Right atrium auricular region (tissue), 2 donors: ENCODE measurements around the gene STPG4. TPM values are rescaled to one million over a fixed set of nuclear protein-coding genes. Genes with fewer than 3 reads are reported as not detected.
"Not testable (repeated sequence)": the region's sequence is repeated elsewhere in the genome, so short reads cannot be mapped to it uniquely, and the experiment has no call there.

ENCODE experiments used
- DNase-seq: peaks from one replicate; pipeline ENCODE4 v3.0.0-alpha.2; 2019; ENCODE audit warnings: low spot score
- H3K27ac ChIP-seq, 2 donors: fragments of 200-600 bp; sonication (generic); 1 replicate in 1 of 2; 2 replicates in 1 of 2; pipeline ENCODE4 v1.5.1; 2016 to 2019
- H3K27me3 ChIP-seq, 2 donors: fragments of 200-600 bp; sonication (generic); one replicate each; pipeline versions ENCODE4 v1.5.1 to v1.6.0; 2017 to 2019
- H3K36me3 ChIP-seq: fragments of 200-600 bp; sonication (generic); one replicate; pipeline ENCODE4 v1.5.1; 2016
- H3K4me1 ChIP-seq, 2 donors: fragments of 200-600 bp; sonication (generic); one replicate each; pipeline versions ENCODE4 v1.5.1 to v1.6.0; 2017 to 2019
- H3K4me3 ChIP-seq, 2 donors: fragments of 200-600 bp; sonication (generic); 1 replicate in 1 of 2; 2 replicates in 1 of 2; pipeline ENCODE4 v1.5.1; 2017 to 2019; ENCODE audit warnings: mild to moderate bottlenecking in 1 of 2, moderate library complexity in 1 of 2
- H3K9me3 ChIP-seq, 2 donors: fragments of 200-600 bp; sonication (generic); one replicate each; pipeline ENCODE4 v1.5.1; 2019
- CTCF ChIP-seq, 2 donors: fragments of 200-600 bp; sonication (generic); IDR thresholded peaks; one replicate each; pipeline ENCODE4 v1.5.1; 2019; ENCODE audit warnings: antibody characterized with exemption in 2 of 2
- total RNA-seq, 2 donors: library from RNA; depleted of rRNA; stranded (reverse); fragments of >200 nt; gene quantifications; one replicate each; pipeline ENCODE4 v1.1.0, GENCODE V29; 2016

The STPG4 gene
- total RNA-seq, 2 donors from 2014 or later = not detected

- no peak for TF ChIP-seq CTCF (IDR thresholded peaks at IDR 0.05)
- DNase-seq = no peak
- Histone ChIP-seq H3K27me3 (no peaks in the 10 kb centered on the region), H3K27ac (no peak overlapping the region), H3K36me3 (no peaks in the 10 kb centered on the region), H3K4me3 (no peak overlapping the region), H3K4me1 (peaks cover 0 to 5% of the 10 kb centered on the region in 2 donors), H3K9me3 (no peaks in the 10 kb centered on the region)
Measured at GRCh38 chr2:47119001-47119400, 36.1 kb downstream of the STPG4 start.

DNA sequence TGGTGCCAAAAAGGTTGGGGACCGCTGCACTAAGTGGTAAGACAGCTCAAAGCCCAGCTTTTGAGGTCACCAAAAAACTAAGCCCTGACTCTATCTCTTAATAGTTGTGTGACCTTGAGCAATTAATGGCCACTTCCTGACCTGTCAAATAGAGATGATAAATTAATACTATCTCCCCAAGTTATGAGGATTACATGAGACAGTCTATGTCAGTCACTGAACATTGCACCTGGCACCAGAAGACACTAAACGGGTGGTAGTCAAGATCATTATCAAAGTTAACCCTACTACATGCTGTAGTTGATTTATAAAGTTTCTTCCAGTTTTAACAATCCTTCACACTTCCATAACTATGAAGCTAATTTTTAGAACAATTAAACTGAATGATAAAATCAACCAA, 36.5 kb downstream of the STPG4 start:
- no peak overlapping the region for H3K27ac ChIP-seq
- H3K4me1 ChIP-seq = peaks cover 0 to 5% of the 10 kb centered on the region in 2 donors
- no peaks in the 10 kb centered on the region for H3K36me3 ChIP-seq
- no peak for DNase-seq
- no peak for TF ChIP-seq CTCF (IDR thresholded peaks at IDR 0.05)
- no peak overlapping the region for H3K4me3 ChIP-seq
- no peaks in the 10 kb centered on the region for H3K27me3 ChIP-seq
- no peaks in the 10 kb centered on the region for H3K9me3 ChIP-seq

GRCh38 chr2:47112665-47113435, 42.3 kb downstream of the STPG4 start:
- H3K27me3 ChIP-seq = no peaks in the 10 kb centered on the region
- no peaks in the 10 kb centered on the region for H3K9me3 ChIP-seq

DNA sequence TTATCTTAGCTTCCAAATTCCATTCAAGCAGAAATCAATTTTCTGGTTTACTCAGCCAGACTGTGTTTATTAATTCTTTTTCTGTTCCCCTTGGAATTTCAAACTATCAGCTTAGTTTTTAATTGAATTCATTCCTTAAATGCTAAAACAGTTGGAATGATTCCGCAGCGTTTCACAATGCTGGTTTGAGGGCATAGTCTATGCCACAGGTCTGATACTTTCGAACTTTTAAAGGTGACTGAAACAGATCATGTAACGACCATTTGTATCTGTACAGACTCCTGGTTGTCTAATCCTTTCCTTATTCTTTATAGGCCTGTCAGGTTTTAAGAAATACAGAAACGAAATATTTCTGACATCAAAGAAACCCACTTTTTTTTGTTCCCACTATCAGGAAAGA, 45.4 kb downstream of the STPG4 start:
- no peak for TF ChIP-seq CTCF (IDR thresholded peaks at IDR 0.05)
- DNase-seq = no peak
- no peak overlapping the region for H3K4me3 ChIP-seq
- H3K9me3 ChIP-seq = no peaks in the 10 kb centered on the region
- H3K27me3 ChIP-seq = no peaks in the 10 kb centered on the region
- H3K27ac ChIP-seq = no peak overlapping the region
- no peaks in the 10 kb centered on the region for H3K4me1 ChIP-seq
- no peaks in the 10 kb centered on the region for H3K36me3 ChIP-seq

More at GRCh38 chr2:47112665-47113435, 42.3 kb downstream of the STPG4 start:
- no peak overlapping the region for H3K4me3 ChIP-seq
- no peaks in the 10 kb centered on the region for H3K36me3 ChIP-seq
- no peak for DNase-seq
- no peak overlapping the region for H3K27ac ChIP-seq
- no peaks in the 10 kb centered on the region for H3K4me1 ChIP-seq
- TF ChIP-seq CTCF (IDR thresholded peaks at IDR 0.05) = no peak

GRCh38 chr2:47109007-47109375, 46.1 kb downstream of the STPG4 start:
- Histone ChIP-seq H3K4me3 (no peak overlapping the region), H3K27me3 (no peaks in the 10 kb centered on the region), H3K4me1 (no peaks in the 10 kb centered on the region), H3K27ac (no peak overlapping the region), H3K36me3 (no peaks in the 10 kb centered on the region), H3K9me3 (no peaks in the 10 kb centered on the region)
- no peak for DNase-seq
- TF ChIP-seq CTCF (IDR thresholded peaks at IDR 0.05) = no peak

DNA sequence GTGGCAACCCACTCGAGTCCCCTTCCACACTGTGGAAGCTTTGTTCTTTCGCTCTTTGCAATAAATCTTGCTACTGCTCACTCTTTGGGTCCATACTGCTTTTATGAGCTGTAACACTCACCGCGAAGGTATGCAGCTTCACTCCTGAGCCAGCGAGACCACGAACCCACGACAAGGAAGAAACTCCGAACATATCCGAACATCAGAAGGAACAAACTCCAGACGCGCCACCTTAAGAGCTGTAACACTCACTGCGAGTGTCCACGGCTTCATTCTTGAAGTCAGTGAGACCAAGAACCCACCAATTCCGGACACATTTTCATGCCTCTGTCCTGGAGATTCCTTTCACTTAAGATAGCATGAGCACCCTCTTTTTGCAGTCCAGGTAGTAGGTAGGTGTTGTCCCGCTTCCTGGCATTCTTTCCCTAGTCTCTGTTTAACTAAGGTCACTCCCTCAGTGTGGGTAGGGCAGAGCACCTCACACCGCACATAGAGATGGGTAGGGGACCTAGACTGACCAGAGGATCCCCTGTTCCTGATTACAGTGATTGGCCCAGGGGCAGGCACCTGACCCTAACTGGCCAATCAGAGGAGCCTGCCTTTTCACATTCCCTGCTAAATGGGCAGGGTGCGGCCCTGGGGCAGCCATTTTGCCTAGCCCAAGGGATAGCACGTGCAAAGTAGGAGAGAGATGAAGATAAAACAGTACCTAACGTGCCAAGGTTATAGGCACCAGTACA, 46.7 kb downstream of the STPG4 start:
- H3K27me3 ChIP-seq, H3K27ac ChIP-seq, H3K9me3 ChIP-seq, H3K4me1 ChIP-seq, H3K36me3 ChIP-seq, H3K4me3 ChIP-seq, DNase-seq: not testable (repeated sequence)

DNA sequence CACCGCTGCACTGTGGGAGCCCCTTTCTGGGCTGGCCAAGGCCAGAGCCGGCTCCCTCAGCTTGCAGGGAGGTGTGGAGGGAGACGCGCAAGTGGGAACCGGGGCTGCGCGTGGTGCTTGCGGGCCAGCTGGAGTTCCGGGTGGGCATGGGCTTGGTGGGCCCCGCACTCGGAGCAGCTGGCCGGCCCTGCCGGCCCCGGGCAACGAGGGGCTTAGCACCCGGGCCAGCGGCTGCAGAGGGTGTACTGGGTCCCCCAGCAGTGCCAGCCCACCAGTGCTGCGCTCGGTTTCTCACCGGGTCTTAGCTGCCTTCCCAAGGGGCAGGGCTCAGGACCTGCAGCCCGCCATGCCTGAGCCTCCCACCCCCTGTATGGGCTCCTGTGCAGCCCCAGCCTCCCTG, 47.9 kb downstream of the STPG4 start:
- not testable (repeated sequence) for H3K4me1 ChIP-seq, DNase-seq, H3K27me3 ChIP-seq, H3K27ac ChIP-seq, H3K36me3 ChIP-seq, H3K9me3 ChIP-seq, H3K4me3 ChIP-seq

GRCh38 chr2:47106231-47106630, 48.9 kb downstream of the STPG4 start:
- not testable (repeated sequence) for H3K36me3 ChIP-seq, H3K9me3 ChIP-seq, H3K27me3 ChIP-seq, DNase-seq, H3K4me3 ChIP-seq, H3K4me1 ChIP-seq, H3K27ac ChIP-seq

DNA sequence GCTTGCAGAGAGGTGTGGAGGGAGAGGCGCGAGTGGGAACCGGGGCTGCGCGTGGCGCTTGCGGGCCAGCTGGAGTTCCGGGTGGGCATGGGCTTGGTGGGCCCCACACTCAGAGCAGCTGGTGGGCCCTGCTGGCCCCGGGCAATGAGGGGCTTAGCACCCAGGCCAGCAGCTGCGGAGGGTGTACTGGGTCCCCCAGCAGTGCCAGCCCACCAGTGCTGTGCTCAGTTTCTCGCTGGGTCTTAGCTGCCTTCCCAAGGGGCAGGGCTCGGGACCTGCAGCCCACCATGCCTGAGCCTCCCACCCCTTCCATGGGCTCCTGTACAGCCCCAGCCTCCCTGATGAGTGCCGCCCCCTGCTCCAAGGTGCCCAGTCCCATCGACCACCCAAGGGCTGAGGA, 55.4 kb downstream of the STPG4 start:
- H3K4me1 ChIP-seq, H3K27me3 ChIP-seq, H3K9me3 ChIP-seq, H3K27ac ChIP-seq, H3K4me3 ChIP-seq, H3K36me3 ChIP-seq, DNase-seq: not testable (repeated sequence)
